Cortex of kidney (tissue), 1 donor: Measurements from ENCODE around the gene ZDHHC1.

Experiments used
- DNase-seq: peaks from one replicate; lab custom pipeline; 2025; lab: John Stamatoyannopoulos, UW

Gene ZDHHC1, protein sequence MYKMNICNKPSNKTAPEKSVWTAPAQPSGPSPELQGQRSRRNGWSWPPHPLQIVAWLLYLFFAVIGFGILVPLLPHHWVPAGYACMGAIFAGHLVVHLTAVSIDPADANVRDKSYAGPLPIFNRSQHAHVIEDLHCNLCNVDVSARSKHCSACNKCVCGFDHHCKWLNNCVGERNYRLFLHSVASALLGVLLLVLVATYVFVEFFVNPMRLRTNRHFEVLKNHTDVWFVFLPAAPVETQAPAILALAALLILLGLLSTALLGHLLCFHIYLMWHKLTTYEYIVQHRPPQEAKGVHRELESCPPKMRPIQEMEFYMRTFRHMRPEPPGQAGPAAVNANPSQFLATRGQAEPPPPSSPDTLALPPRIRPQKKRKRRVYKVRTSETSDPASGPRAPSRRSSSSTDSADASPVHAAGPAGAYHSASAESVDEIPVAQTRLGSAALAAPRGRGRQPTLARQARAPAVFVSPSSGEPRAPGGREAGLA

DNA sequence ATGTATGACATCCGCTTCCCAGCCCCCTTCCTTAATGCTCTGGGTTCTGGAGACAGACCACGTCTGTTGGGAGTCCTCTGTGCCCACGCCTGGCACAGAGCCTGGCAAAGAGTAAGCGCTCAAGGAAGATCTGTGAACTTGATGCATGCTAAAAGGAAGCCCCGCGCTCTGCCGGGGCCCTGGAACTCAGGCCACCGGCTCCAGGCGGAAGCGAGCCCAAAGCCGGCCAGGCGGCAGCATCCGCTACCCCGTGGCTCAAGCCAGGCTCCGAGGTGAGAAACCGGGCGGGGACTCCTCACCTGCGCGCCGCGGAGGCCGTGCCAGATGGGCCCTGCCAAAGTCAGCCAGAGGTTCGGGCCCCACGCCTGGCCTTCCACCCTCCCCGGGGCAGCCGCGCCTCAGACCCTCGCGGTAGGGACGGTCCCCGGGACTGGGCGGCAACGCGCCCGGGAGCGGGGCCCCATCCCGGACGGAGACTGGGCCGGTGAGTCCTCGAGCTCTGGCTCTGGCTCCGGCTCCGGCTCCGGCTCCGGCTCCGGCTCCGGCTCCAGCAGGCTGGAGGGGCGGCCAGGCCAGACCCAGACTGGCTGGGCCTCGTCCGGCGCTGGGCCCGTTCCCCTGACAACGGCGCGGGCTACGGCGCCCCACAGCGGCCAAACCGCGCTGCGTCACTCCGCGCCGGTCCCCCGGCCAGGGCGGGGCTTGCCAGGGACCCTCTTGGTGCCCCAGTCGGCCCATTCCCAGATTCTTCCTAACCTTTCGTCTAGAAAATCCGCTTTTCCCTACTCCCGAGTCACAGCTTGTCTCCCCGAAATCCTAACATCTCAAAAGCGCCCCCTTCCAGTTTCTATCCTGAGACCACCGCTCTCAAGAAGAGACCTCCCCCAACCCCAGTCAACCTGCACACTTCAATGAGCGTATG lies at the start of gene ZDHHC1:
Gene ZDHHC1 (minus strand): TSS at position 606 of the 922 bp plus-strand sequence. CDS start 8,702 bp downstream, outside the sequence.
- DNase-seq = no peak

DNA sequence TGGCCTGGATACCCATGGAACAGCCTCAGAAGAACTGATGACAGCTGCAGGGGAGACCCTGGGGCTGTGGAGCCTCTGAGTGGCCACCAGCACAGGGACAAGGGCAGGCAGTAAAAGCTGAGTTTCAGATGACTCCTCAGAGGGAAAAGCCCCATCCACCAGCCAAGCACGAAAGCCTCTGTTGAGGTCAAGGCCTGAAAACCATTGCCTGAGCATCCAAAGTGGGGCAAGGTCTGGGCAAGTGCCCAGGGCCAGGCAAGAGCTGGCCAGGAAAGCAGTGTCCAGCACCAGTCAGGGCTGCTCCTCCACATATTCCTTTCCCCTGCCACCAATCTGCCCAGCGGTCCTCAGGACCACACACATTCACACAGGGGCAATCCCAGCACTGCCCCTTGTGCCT lies 48.3 kb upstream of the ZDHHC1 start:
- DNase-seq = no peak

DNA sequence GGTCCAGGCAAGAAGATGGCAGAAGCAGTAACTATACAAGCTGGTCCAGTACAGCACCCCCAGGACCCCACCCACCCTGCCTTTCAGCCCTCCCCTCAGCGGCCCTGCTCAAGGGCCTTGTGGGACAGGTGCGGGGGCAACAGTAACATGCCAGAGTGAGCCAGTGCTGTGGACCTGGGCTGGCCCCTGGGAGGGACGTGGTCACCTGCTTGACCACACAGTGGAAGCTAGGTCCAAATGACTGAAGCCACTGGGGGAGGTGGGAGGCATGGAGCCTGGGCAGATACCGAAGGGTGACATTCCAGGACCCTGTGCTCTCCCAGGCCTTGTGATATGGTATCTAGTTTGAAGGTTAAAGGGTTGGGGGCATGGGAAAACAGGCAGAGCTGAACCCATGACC lies 47.4 kb upstream of the ZDHHC1 start:
- DNase-seq = no peak

DNA sequence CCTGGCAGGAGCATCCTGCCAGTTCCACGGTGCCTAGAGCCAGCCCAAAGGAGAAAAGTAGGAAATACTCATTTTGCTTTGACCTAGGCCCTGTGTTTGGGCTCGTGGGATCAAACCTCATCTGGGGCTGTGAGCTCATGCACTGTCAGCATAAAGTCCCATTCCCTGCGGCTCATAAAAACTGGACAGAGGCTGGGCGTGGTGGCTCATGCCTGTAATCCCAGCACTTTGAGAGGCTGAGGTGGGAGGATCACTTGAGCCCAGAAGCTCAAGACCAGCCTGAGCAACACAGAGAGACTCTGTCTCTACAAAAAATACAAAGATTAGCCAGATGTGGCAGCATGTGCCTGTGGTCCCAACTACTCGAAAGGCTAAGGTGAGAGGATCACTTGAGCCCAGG lies 46.8 kb upstream of the ZDHHC1 start:
- no peak for DNase-seq

DNA sequence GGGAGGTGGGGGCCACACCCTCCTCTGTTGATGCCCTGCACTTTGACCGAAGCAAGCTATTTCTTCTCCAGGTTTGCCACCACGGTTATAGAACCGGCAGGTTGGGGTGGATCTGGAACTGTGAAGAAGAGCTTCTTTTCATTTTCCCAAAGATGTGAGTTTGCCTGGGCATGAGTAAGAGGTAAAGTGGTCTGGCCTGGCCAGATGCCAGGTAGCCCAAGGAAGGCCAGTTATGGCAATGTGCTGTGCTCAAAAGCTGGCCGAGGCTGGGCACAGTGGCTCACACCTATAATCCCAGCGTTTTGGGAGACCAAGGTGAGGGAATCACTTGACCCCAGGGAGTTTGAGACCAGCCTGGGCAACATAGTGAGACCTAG lies 46.0 kb upstream of the ZDHHC1 start:
- no peak for DNase-seq

DNA sequence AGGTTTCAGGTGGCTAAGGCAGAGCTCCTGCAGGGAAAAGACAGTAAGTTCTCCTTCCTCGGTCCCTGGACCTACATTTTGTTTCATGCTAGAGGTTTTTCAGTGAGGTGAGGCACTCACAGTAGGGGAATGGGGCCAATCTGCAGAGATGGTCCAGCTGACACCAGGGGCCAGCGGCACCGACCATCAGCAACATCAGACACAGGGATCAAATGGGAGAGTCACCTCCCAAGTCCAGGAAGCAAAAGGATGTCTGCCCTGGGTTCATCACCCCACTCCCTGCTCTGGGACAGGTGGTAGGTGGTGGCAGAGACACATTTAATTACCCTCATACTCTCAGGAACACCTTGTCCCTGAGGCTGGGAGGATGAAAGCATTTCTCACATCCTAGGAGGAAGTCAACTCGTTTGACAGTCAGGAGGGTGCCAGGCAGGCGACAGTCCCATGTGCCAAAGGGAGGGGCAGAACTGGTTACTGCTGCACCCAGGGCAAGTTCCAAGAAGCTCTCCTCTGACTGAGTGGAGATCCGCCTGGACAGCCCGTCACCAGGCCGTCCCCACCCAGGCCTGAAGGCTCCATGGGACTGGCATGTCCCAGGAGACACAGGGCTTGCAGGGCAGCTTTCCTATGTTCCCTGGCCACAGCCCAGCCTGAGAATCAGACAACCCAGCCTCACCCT lies 45.5 kb upstream of the ZDHHC1 start:
- no peak for DNase-seq

DNA sequence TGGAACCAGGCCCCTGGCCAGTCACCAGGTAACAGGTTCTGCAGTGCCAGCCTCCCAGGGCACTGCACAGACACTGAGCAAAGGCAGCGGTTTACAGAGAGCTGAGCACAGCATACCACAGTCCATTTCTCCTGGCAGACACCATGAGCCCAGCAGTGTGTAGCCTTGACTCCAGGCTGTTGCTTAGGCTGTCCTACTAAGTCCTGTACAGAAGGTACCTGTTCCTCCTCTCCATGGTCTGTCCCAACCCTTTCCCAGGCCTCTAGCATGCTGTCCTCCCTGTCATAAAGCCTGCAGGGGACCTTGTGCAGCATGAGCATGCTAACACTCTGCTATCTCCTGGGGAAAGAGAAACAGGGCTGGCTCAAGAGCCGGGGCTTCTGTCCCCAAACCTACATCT lies 44.7 kb upstream of the ZDHHC1 start:
- DNase-seq = no peak

DNA sequence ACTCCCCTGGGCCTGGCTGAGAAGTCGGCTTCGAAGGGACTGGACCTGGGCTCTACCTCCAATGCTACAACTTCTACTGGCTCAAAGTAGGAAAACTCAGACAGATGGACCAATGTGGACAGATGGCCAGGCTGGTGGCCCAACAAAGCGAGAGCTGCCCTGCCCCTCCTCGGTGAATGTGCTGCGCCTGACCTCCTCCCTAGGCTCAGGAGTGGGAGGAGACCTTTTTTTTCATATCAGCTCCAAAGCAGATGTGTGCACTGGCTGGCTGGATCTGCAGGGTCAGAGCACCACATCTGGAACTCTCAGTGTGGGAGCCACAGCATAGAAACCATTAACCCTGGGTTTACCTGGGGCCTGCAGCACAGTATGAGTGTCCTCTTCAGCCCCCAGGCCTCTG lies 43.9 kb upstream of the ZDHHC1 start:
- DNase-seq = no peak

DNA sequence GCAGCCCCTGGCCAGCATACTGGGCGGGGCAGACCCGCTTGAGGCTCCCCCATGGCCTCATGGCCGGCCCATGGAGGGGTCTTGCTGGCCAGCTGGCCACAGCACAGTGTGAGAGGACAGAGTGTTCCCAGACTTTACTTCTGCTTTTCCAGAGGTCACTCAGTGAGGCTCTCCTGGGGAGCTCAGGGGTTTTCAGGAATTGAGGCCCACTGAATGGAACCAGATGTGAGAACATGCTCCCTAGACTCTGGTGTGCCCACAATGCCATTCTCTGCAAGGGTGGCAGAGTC lies 43.5 kb upstream of the ZDHHC1 start:
- no peak for DNase-seq

DNA sequence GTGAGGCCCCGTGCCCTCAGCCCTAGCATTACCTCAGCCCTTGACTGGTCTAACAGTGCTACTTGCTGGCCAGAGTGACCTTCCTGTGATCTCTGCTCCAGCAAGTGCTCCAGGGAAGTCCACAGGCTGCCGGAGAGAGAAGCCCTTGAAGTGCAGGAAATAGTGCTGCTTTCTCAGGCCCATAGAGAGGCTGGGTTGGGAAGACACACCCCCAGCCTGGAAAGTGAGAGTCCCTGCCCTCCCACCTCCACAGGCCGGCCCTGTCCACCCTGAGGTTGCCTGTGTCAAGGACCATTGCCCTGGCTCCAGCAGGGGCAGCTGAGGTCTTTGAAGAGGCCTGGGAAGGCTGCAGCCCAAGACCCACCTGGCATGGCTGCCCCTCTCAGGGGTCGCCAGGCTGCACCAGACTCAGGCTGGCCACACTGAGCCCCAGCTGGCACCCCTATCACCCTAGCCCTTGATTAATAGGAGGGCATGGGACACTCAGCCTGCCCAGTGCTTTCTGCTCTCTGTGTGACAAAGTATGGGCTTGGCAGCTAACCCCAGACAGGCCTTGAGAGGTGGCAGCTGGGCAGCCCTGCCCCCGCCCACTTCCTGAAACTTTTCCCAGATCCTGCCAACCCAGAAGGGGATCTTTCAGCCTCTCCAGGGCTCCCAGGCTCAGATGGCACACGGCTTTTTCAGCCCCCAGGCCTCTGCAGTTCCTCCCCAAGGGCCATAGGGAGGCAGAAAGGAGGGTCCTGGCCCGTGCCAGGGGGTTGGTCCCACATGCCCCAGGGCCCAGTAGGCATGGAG lies 43.0 kb upstream of the ZDHHC1 start:
- no peak for DNase-seq

DNA sequence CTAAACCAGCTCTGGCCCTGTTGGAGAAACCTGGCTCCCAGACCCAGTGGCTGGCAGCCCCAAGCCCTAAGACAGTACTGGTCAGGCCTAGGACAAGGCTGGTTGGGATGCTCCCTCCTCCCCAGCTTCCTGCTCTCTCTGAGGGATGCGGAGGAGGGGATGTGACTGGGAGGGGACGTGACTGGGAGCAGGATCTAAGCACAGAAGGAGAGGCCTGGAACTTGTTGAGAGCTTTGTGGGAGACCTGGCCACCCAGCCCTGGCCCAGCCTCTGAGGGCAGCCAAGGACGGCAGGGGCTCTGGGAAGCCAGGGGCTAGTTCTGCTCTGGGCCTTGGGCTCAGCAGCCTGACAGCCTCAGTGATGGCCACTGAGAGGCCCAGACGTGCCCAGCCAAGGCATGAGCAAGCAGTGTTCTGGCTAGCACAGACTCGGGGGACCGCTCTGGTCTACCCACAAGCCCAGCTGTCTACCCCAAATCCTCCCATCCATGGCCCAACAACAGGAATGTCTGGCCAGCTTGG lies 41.9 kb upstream of the ZDHHC1 start:
- no peak for DNase-seq

DNA sequence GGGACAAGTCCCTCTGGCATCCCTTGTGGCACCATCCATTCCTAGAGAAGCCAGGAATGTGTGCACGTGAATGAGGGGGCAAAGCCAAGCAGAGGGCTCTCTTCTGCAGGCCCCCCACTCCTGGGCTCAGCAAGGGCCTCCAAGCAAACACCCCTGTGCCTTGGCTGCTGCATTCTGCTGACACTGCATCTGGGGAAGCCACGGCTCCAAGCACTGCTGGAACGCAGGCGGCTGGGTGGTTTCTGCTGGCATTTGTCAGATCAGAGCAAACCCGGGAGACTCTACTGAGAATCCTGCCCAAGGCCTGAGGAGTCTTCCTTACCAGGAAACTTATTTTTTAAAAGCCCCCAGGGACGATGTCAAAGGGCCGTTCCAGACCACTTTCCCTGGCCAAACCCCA lies 41.3 kb upstream of the ZDHHC1 start:
- no peak for DNase-seq

DNA sequence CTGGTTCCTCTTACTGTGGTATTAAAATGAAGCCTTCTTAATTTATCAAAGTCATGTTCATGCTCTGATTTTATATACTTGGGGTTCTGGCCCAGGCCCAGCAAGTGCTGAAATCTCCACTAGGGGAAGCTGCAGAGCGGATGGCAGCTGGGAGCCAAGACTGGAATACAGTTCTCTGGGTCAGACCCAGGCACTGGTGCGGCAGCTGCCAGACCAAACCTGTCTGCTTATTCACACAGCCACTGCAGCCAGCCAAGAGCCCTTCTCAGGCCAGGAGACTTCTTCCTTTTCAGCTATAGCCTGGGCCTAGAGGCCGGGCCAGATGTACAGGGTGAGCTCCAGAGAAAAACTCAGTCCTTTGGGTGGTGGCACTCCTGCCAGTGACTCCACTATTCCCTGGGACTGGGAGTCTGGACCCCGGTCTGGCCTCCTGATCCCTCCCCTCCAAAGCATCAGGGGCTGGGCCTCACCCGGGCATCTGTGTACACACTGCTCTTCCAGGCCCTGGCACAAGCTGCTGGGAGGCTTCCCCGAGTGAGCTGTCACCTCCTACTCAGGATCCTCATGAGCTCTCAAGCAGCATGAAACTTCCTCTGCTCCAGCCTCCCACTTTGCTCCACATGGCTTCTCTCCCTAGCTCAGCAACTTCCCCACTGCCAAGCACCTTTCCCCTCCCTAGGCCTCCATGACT lies 40.3 kb upstream of the ZDHHC1 start:
- DNase-seq = no peak

DNA sequence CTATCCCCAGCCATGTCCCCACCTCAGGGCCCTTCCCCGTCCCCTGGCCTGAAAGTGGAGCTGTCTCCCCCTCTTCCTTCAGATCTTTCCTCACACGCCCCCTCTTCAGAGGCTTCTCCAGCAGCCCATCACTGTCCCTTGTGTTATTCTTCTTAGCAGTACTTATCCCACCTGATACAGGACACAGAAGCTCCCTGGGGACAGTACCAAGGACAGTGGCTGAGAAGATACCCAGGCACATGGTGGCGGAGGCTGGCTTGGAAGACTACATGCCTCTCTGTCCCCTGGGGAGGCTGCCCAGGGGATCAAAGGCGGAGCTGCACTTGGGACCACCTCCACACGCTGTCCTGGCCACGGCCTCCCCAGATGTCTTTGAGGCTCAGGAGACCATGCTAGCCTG lies 38.6 kb upstream of the ZDHHC1 start:
- DNase-seq = no peak

DNA sequence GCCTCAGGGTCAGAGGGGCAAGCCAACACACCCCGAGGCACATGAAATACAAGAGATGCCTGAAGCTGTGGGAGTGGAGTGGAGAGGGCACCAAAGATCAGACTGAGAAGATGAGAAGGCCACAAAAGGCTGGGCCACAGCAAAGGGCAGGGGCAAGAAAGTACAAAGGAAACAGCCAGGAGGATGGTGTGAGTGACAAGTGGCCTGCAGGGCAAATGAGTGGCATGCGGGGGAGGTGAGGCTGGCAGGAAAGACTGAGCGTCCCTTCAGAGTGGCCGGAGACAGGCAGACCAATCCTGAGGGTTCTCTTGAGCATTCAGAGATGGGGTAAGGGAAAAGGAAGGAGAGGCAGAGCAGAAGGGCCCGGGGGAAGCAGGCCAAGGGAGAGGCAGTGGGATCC lies 37.8 kb upstream of the ZDHHC1 start:
- DNase-seq = no peak

DNA sequence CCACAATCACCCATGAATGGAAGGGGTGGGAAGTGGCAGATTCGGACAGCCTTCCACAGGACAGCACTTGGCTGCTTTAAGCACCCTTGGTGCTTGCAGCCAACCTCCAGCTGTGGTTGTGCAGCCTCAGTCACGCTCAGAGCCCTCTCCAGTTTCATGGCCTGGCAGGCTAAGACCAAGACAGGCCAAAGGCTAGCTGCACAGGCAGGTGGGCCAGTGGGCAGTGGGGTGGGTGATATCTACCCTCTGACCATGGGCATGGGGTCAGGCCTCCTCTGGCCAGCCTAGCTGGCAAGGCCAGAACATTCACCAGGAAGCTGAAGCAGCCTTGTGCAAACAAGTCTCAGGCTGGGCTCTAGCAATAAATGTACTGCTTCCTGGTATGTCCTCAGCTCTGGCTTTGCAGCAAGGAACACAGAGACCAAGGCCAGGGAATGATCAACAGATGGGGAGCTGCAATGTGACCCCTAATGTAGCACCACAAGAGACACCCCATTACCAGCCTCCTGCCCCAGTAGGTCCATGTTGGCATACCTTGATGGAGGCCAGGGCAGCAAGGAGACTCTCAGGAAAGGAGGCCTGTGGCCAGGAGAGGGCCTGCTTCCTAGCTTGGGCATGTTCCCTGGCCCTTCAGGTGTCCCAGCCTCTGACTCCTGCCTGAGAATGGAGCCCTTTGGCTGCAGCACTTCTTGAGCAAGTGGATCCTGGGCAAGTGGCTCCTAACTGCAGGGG lies 35.6 kb upstream of the ZDHHC1 start:
- DNase-seq = no peak

DNA sequence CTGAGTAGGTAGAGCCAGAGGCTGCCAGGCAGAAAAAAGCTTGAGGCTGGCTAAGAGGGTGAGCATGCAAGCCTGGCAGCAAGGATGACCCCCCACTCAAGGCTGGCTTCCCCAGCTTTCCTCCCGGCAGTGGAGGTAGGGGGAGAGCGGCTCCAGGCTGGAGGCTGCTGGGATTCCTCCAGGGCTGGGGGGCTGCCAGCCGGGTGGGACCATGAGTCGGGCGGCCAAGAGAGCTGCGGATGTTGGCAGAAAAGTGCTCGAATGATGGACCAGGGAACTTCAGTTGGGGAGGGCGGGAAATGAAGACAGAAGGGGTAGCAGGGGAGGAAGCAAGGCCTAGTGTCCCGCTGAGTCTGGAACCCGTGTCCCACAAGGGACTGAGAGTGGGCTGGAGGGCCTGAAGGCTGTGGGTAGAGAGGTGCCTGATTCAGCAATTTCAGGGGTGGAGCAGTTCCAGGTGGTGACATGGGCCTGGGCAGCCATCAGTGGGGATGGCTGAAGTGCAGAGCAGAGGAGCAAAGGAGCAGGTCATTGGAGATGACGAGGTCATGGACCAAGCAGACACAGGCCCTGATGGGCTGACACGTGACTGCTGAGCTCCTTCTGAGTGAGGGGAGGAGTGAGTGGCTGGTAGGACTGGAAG lies 34.9 kb upstream of the ZDHHC1 start:
- DNase-seq = no peak

DNA sequence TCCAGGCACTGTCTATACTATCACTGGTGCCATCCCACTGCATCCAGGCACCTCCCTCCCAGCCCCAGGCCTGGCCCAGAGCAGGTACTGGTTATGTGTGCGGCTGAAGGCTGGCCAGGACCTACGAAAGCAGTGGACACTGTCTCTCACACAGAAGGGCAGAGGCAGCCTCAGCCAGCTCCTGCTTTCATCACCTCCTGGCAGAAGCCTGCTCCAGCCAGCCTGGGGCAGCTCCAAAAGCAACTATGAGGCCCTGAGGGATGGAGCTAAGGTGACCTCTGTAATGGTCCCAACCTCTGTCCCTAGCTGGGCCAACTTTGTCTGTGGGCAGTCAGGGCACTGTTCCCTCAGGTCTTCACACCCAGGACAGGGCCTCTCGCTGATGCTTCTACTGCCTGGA lies 33.5 kb upstream of the ZDHHC1 start:
- DNase-seq = no peak

DNA sequence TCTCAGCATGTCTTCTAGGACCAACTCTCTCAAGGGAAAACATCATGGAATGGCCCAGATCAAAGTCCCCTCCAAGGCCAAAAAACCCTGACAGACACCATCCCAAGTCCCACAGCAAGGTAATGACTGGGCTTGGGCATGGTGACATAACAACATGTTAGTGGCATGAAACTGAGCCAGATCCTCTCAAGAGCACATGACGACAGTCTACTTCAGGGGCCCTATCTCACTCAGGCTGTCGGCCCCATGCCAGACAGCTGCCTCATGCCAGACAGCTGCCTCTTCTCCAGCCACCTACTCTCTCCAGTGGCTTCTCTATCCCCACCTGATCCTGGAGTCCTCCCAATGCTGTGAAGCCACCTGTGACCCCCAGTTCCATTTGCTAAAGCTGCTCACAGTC lies 33.1 kb upstream of the ZDHHC1 start:
- DNase-seq = no peak

DNA sequence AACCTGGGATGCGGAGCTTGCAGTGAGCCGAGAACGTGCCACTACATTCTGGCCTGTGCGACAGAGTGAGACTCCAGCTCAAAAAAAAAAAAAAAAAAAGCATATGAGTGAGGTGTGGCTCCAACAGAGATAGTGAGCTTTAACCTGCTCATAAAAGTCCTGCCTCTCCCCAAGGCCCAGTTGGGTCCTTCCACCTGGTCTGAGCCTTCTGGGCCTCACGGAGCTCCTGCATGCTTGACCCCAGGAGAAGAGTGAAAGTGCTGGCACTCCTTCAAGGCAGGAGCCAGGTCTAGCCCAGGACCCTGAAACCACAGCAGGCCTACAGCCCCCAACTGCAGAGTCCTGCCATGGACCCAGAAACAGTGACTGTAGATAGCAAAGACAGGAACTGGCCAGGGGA lies 32.3 kb upstream of the ZDHHC1 start:
- no peak for DNase-seq
